ENCODE measurements around the gene ADGRL4. TPM values are rescaled to one million over a fixed set of nuclear protein-coding genes. Genes with fewer than 3 reads are reported as not detected.

Gene ADGRL4
- total and polyA plus RNA-seq, 2 of the 13 experiments (the other 11 are each of a cell fraction or from before 2014, with no cell fraction given), result not detected

DNA sequence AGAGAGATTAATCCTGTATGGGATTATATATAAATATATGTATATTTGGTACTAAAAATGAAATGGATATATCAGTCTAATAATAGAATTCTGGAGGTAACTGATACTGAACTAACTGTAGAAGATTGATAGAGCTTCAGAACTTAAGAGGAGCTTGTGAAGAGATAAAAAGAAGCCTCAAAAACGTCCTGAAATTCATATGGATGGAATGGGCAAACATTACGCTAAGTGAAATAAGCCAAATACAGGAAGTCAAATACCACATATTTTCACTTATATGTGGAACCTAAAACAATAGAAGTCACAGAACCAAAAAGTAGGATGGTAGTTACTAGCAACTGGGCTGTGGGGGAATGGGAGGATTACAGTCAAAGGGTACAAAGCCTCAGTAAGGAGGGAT is 36.0 kb upstream of the ADGRL4 start:
- H3K9ac ChIP-seq (ENCODE audit: insufficient read depth, low read depth, low read length), result no peak overlapping the region
- no peak overlapping the region for H3K4me2 ChIP-seq (ENCODE audit: low read depth, low read length)
- in situ Hi-C loops (cut with HindIII; ENCODE audit: extremely low pct_ligation_motif_present, low pct_unique_long_range_greater_than_20kb), result no loop called here
- CTCF ChIA-PET (ENCODE audit: low intra/inter-chr PET ratio, low total read pairs), result no interaction called here
- TF ChIP-seq ZNF441 (CRISPR knock-in tag; IDR thresholded peaks at IDR 0.05; ENCODE audit: borderline replicate concordance) (no peak), SMAD1 (CRISPR knock-in tag; IDR thresholded peaks at IDR 0.05; ENCODE audit: borderline replicate concordance, low read depth) (no peak), THAP8 (CRISPR knock-in tag; IDR thresholded peaks at IDR 0.05; ENCODE audit: borderline replicate concordance) (no peak), BATF2 (CRISPR knock-in tag; IDR thresholded peaks at IDR 0.05) (no peak), HBP1 (CRISPR knock-in tag; IDR thresholded peaks at IDR 0.05; ENCODE audit: low read depth) (no peak), ASH2L (IDR thresholded peaks at IDR 0.05; ENCODE audit: insufficient read length, low read depth, low read length) (no peak), PHF20 (CRISPR knock-in tag; IDR thresholded peaks at IDR 0.05) (no peak), RFX1 (IDR thresholded peaks at IDR 0.05) (no peak), ZNF292 (CRISPR knock-in tag; IDR thresholded peaks at IDR 0.05; ENCODE audit: borderline replicate concordance, low read depth) (no peak)
- TF ChIP-seq, protein P1, sequence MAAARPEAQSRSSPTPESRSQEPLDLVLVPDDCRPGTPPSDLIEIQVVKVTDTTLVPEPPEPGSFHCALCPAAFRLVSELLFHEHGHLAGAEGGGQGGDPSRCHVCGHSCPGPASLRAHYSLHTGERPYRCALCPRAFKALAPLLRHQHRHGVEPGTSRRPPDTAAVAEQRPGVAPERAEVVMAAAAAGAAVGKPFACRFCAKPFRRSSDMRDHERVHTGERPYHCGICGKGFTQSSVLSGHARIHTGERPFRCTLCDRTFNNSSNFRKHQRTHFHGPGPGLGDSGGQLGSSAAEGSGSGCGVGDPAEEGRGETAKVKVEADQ (CRISPR knock-in tag; IDR thresholded peaks at IDR 0.05; ENCODE audit: borderline replicate concordance), result no peak
- TF ChIP-seq, protein P2, sequence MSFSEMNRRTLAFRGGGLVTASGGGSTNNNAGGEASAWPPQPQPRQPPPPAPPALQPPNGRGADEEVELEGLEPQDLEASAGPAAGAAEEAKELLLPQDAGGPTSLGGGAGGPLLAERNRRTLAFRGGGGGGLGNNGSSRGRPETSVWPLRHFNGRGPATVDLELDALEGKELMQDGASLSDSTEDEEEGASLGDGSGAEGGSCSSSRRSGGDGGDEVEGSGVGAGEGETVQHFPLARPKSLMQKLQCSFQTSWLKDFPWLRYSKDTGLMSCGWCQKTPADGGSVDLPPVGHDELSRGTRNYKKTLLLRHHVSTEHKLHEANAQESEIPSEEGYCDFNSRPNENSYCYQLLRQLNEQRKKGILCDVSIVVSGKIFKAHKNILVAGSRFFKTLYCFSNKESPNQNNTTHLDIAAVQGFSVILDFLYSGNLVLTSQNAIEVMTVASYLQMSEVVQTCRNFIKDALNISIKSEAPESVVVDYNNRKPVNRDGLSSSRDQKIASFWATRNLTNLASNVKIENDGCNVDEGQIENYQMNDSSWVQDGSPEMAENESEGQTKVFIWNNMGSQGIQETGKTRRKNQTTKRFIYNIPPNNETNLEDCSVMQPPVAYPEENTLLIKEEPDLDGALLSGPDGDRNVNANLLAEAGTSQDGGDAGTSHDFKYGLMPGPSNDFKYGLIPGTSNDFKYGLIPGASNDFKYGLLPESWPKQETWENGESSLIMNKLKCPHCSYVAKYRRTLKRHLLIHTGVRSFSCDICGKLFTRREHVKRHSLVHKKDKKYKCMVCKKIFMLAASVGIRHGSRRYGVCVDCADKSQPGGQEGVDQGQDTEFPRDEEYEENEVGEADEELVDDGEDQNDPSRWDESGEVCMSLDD (CRISPR knock-in tag; IDR thresholded peaks at IDR 0.05; ENCODE audit: borderline replicate concordance), result no peak
- H3K4me3 ChIP-seq (replicated peaks in 1 of 3; ENCODE audit: insufficient read depth in 1 of 3, low read depth in 2 of 3, low read length in 3 of 3), result no peak overlapping the region
- no TSS peak for BruUV-seq (replicated peaks)
- no peaks in the 10 kb centered on the region for H3K4me1 ChIP-seq (ENCODE audit: insufficient read depth, low read length)
- WGBS (ENCODE audit: low lambda C conversion rate), result 23% methylated on average over 2 of the region's 2 CpGs
- H3K27me3 ChIP-seq (ENCODE audit: control insufficient read depth in 1 of 2, insufficient read depth in 2 of 2, low read length in 2 of 2), result no peaks in the 10 kb centered on the region
- DNase-seq (ENCODE audit: low spot score) (no peak), FAIRE-seq (no peak), ATAC-seq (no peak)
- POLR2A ChIA-PET, result no interaction called here
- peaks cover 63% of the 10 kb centered on the region for H3K9me3 ChIP-seq (ENCODE audit: low read length)
- H3K36me3 ChIP-seq (replicated peaks in 1 of 2; ENCODE audit: control insufficient read depth in 1 of 2, insufficient read depth in 2 of 2, low read length in 2 of 2), result no peaks in the 10 kb centered on the region
- intact Hi-C loops (cut with micrococcal nuclease; ENCODE audit: unreplicated experiment), result no loop called here
- no peak overlapping the region for H2AFZ ChIP-seq (ENCODE audit: low read length)
- no peaks in the 10 kb centered on the region for H4K20me1 ChIP-seq (ENCODE audit: insufficient read depth, low read length)
- no peak overlapping the region for H3K27ac ChIP-seq (ENCODE audit: extremely low read length, insufficient read depth, low read length)
- no peaks in the 10 kb centered on the region for H3K79me2 ChIP-seq (ENCODE audit: insufficient read depth, low read length)
